GM18951 (cell line): ENCODE data around the gene COL23A1.
"Not testable (repeated sequence)": the region's sequence is repeated elsewhere in the genome, so short reads cannot be mapped to it uniquely, and the experiment has no call there.

Experiments
- POLR2A ChIP-seq: IDR thresholded peaks from 4 replicates; pipeline ENCODE4 v1.6.1; 2011; ENCODE audit warnings: mild to moderate bottlenecking; ENCODE audit not compliant: insufficient read length, insufficient read depth; ENCODE audit errors: extremely low read depth
- in situ Hi-C: fragments of 300-500 bp; cut with MboI; formaldehyde crosslinking; loops from one replicate; pipeline ENCODE4 v1.12.0; 2022; ENCODE audit warnings: low sequenced_read_pairs, mixed read lengths, inconsistent platforms; ENCODE audit not compliant: unreplicated experiment

Gene COL23A1

GRCh38 chr5:178370102-178370501 lies 220.1 kb downstream of the COL23A1 start:
- in situ Hi-C loops = no loop called here
- no peak for TF ChIP-seq POLR2A

GRCh38 chr5:178369469-178369868 lies 220.7 kb downstream of the COL23A1 start:
- in situ Hi-C loops = not testable (repeated sequence)

GRCh38 chr5:178368716-178369300 lies 221.4 kb downstream of the COL23A1 start:
- TF ChIP-seq POLR2A = no peak
- in situ Hi-C loops = no loop called here

- in situ Hi-C loops = no loop called here
- no peak for TF ChIP-seq POLR2A
These were observed 221.9 kb downstream of the COL23A1 start for GRCh38 chr5:178368274-178368673.

GRCh38 chr5:178367736-178368120 lies 222.5 kb downstream of the COL23A1 start:
- in situ Hi-C loops = no loop called here
- no peak for TF ChIP-seq POLR2A

DNA sequence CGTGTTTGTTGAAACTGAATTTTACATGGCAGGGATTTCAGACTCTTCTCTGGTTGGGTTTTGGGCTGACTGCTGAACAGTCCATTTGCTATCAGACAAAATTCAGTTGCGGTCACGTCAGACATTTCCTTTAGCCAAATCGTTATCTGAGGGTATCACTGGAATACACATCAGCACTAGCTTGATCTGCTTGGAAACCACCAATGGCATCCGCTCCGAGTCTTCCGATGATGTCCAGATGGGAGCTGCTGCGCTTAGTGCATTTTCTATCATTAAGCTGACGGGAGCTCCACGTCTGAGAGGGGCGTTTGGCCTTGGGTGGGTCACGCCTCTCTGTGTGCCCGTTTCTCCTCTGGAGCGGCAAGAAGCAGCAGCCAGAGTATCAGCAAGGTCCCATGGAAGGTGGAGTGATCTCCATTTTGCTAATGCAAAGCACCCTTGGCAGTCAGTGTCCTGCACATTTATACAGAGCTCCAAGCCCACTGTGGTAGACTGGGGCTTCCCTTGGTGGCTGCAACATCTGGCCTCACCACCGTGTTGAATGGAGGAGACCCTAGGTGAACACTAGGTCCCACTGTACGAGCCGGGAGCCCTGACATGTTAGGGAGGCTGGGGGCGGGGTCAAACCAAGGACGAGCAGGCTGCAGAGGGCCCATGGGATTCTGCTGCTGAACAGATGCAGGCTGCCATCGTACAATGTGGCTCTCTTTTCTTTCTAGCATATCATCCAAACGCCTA lies 223.0 kb downstream of the COL23A1 start:
- in situ Hi-C loops = no loop called here
- no peak for TF ChIP-seq POLR2A

DNA sequence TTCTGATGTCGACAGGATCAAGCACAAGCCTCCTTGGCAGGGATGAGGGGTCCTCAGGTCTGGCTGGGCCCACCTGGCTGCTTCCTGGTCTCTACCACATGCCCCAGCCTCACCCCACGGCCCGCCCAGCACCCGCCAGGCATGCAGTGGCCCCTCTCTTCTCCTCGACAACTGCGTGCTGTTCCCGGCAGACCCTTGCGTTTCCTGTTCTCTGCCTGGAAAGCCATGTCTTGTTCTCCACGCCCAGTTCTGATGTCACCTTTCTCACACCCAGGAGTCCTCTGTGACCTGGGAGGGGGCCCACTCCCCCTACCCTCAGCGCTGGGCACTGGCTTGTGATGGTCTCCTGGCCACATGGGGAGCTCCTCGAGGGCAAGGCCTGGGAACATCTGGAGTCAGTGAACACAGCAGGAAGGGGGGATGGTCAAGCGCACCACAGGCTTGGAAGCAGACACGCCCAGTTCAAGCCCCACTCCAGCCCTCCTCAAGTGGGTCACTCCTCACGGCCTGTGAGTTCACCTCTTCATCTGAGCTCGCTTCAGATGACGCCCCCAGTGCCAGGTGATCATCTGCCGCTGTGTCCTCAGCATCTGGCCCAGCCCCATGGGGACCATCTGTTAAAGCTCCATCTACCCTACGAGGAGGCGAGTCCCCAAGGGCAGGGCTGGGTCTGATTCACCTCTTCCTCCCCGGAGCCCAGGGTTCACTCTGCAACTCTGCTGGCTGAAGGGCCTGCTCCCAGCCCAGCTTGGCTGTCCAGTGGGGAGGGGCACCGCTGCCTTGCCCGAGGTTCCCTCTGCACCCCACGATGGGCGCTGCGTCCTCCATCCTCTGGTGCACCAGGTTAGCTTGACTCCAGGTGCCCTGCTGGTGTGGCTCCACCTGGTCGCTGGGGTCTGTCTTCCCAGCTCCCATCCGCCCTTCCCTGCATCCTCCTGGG lies 224.4 kb downstream of the COL23A1 start:
- in situ Hi-C loops = no loop called here
- no peak for TF ChIP-seq POLR2A

DNA sequence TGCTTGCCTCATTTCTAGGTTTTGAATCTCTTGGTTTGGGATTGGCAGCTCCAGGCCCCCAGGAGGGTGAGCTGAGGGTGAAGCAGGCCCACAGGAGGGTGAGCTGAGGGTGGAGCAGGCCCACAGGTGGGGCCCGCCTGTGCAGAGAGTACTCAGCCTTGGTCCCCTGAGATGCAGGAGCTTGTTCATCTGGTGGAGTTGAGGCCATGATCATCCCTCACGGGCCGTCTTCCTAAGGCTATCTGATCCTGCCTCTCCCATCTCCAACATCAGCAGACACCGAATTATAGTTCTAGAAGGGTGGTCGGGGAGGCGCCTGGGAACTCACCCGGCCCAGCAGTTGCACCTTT lies 225.9 kb downstream of the COL23A1 start:
- in situ Hi-C loops = no loop called here

DNA sequence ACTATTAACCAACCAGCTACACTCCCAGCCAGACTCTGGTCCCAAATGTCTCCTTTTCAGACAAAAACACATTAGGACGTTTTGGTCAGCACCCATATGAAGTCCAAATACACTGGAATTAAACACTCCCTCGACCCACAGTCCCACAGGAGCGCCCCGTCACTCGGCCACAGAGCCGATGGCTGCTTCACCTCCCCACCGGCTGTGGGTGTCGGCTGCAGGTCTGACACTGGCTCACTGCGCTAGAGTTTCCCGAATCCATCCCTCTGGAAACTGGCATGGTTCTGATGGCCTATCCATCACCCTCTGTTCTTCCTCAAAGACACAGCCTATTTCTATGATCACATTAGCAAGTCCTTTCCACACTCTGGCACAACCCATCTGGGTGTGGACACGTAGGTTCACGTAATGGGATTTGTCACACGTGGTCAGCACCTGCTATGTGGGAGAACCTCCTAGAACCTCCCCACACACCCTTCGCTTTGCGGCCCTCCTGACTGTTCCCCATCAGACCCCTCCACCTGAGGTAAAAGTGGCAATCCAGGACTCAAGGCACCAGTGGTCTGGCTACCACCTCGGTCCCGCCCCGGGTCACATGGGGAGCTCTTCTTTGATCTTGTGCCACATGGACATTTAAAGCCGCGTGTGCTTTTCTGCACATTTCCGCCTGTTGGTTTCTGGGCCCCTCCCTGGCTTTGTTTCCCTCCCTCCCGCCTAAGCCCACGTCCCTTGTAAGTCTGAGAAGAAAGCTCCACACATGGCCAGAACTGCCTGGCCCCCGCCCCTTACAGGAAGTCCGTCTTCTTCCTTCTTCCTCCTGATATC lies 226.5 kb downstream of the COL23A1 start:
- in situ Hi-C loops = no loop called here
- no peak for TF ChIP-seq POLR2A

More for the DNA sequence above, 225.9 kb downstream of the COL23A1 start:
- no peak for TF ChIP-seq POLR2A

DNA sequence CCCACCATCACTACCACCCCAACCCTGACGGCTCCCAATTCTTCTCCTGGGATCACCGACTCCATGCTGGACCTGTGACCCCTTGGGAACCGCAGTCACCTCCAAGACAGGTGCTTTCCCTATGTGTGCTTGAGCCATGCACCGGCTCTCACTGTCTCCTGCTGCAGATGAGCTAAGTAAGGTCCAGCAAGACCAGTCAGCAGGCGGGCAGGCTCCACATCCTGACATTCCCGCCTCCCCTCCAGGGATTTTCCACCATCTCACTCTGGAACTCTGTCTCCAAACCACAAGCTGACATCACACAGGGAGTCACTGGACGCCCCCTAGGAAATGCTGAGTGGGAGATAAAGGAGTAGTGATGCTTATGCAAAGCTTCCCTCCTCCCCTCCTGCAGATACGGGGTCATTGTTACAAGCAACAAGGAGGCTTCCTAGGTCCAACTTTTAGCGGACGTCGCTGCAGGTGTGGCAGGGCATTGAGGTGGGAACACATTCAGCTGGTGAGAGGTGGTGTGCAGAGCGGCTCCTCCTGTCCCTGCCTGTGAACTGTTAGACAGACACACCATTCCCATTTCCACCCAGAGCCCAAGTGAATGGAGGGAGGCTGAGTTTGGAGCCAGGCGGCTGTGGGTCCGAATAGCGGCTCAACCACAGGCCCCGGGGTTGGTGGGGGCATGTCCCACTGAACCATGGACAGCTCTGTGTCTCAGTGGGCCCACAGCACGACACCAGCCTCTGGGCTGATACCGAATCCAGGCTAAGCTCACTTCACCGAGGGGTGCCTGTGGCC lies 228.3 kb downstream of the COL23A1 start:
- in situ Hi-C loops = no loop called here
- TF ChIP-seq POLR2A = no peak

DNA sequence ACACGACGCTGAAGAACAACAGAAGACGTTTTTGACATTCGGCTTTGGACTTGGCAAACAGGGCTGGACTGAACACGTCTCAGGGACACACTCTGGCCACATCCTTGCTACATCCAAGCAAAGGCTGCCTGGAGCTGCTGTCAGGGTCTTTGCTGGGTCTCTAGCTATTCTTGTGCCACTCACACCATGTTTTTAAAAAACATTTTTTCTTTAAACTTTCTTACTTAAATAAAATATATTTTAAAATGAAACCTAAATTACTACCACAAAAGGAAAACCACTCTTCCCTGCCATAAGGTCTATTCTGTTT lies 229.3 kb downstream of the COL23A1 start:
- in situ Hi-C loops = no loop called here
- TF ChIP-seq POLR2A = no peak

GRCh38 chr5:178360222-178360925 lies 229.8 kb downstream of the COL23A1 start:
- in situ Hi-C loops = no loop called here
- no peak for TF ChIP-seq POLR2A
